ENCODE measurements around the gene PROCR. TPM values are rescaled to one million over a fixed set of nuclear protein-coding genes. Genes with fewer than 3 reads are reported as not detected.

PROCR gene
- total and polyA plus RNA-seq, 9 of the 15 experiments (the other 6 are each of a cell fraction or from before 2014, with no cell fraction given) = 1.6 to 7.1 (median 4.0) TPM

DNA sequence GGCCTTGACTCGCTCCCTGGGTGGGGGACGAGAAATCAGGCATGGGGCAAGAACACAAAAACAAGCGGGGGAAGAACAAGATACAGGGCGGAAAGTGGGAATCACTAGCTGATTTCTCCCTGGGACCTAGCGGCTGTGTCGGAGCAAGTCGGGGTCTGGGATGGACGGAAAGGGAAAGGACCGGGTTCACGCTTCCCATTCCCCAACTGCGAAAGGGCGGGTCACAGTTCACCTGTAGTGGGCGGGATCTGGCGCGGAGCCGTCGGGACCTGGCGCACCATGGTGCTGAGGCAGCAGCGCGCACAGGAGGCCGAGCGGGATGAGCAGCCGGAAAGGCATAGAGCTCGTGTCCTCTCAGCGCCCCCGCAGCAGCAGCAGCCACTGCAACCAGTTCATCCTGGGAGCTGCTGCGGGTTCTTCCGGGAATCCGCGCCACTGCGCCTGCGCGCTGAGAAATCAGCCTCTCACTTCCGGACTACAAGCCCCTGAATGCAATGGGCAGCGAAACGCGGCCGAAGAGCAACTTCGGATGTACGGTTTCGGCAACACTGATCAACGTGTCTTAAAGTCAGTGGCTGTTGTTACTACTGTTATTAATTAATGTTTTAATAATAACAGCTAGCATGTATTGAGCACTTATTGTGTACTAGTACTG, 24.8 kb upstream of the PROCR start, which contains the start of gene EDEM2:
Gene EDEM2 (minus strand): TSS at position 417 of the 655 bp plus-strand sequence. CDS start 78 bp downstream, at position 339.
- peak; percentile 92 to 98 (median 94) for DNase-seq (ENCODE audit: extremely low read depth in 1 of 4, low spot score in 3 of 4)
- Histone ChIP-seq H2AFZ (ENCODE audit: low read depth, low read length) (peak within 1 kb of the TSS; percentile 97), H3K9ac (ENCODE audit: insufficient read depth in 1 of 2, low read depth in 2 of 2, low read length in 2 of 2) (peak within 1 kb of the TSS; percentile 70 to 94), H3K9me3 (replicated peaks; ENCODE audit: control insufficient read depth, insufficient read depth, low read depth, low read length) (no peaks in the 10 kb centered on the region), H3K9me1 (ENCODE audit: control insufficient read depth, insufficient read depth, low read length) (no peaks in the 10 kb centered on the region), H3K4me2 (ENCODE audit: insufficient read depth, low read length) (peak within 1 kb of the TSS; percentile 98), H3K79me2 (ENCODE audit: control insufficient read depth, insufficient read depth, low read length) (peaks cover 9% of the 10 kb centered on the region), H3K4me3 (peak within 1 kb of the TSS; percentile 60), H3K36me3 (ENCODE audit: control insufficient read depth, insufficient read depth, low read length) (peaks cover 12% of the 10 kb centered on the region; the same call in 2 of the 3 replicates), H3K27me3 (ENCODE audit: control insufficient read depth in 2 of 2, insufficient read depth in 2 of 2, low read length in 2 of 2) (no peaks in the 10 kb centered on the region), H3K4me1 (replicated peaks in 1 of 2; ENCODE audit: control insufficient read depth in 2 of 2, insufficient read depth in 2 of 2, low read length in 2 of 2) (peaks cover 14 to 15% of the 10 kb centered on the region in 2 experiments; a peak in 4 of 5 replicates), H3K27ac (ENCODE audit: extremely low read depth, low read depth, low read length) (peak within 1 kb of the TSS; percentile 74), H4K20me1 (replicated peaks; ENCODE audit: control insufficient read depth, insufficient read depth, low read length) (no peaks in the 10 kb centered on the region)
- in situ Hi-C loops (cut with MboI) (loop anchor here (5.0 to 25.0 kb wide), 2 partner anchors 45 to 290 kb away; partner anchors contain the start of gene GDF5), intact Hi-C loops (cut with micrococcal nuclease) (loop anchor here (1.0 to 5.0 kb wide), 4 partner anchors 45 to 315 kb away; partner anchors contain the start of genes GGT7 and TRPC4AP)
- BruUV-seq (replicated peaks) = TSS peak; percentile 51
- CTCF ChIA-PET (ENCODE audit: low intra/inter-chr PET ratio) = interaction anchor here (0.8 to 3.9 kb wide), 4 partner anchors 62 to 157 kb away, joined by 3 to 60 read pairs (median 16); no protein-coding TSS in a partner anchor
- under 1% methylated on average over 33 of the region's 42 CpGs for WGBS (ENCODE audit: insufficient coverage, low coverage, missing lambda C conversion rate)
- peak; percentile 97 for FAIRE-seq
- ATAC-seq = peak; percentile 95
- POLR2A ChIA-PET = interaction anchor here (0.6 to 2.7 kb wide), 11 partner anchors 10 to 1296 kb away, joined by 3 to 12 read pairs (median 3); no protein-coding TSS in a partner anchor
- TF ChIP-seq PHF8 (IDR thresholded peaks at IDR 0.05; ENCODE audit: borderline replicate concordance, low read length) = peak; percentile 74; the same call in 1 of the 2 replicates
- TF ChIP-seq MECOM (CRISPR knock-in tag; IDR thresholded peaks at IDR 0.05) = 0 out of 2 replicates have a peak, but pooled peaks have one; percentile 32
- no peak for TF ChIP-seq ZNF12 (CRISPR knock-in tag; IDR thresholded peaks at IDR 0.05)
- peak; percentile 54; the same call in 1 of the 2 replicates for TF ChIP-seq ESRRA (IDR thresholded peaks at IDR 0.05; ENCODE audit: borderline replicate concordance, low read depth)
- peak; percentile 35; the same call in 1 of the 2 replicates for TF ChIP-seq ZNF263 (CRISPR knock-in tag; IDR thresholded peaks at IDR 0.05; ENCODE audit: borderline replicate concordance)
- 0 out of 2 replicates have a peak, but pooled peaks have one; percentile 16 for TF ChIP-seq SMARCA4 (IDR thresholded peaks at IDR 0.05)
- peak in 1 of 2 experiments; percentile 16; a peak in 1 of 4 replicates for TF ChIP-seq SRF (CRISPR knock-in tag; IDR thresholded peaks at IDR 0.05)
- TF ChIP-seq FOXA3 (CRISPR knock-in tag; conservative IDR thresholded peaks at IDR 0.05 in 1 of 2, IDR thresholded peaks at IDR 0.05 in 1 of 2) = 0 out of 4 replicates have a peak, but pooled peaks of 1 of the 2 experiments have one; percentile 42
- TF ChIP-seq SP1 (CRISPR knock-in tag; IDR thresholded peaks at IDR 0.05) = 0 out of 2 replicates have a peak, but pooled peaks have one; percentile 53
- peak; percentile 92 for TF ChIP-seq ETV1 (tag; conservative IDR thresholded peaks at IDR 0.05; ENCODE audit: low read depth)
- TF ChIP-seq SOX6 (IDR thresholded peaks at IDR 0.05) = peak; percentile 8; the same call in 1 of the 2 replicates
- peak; percentile 11; the same call in 1 of the 2 replicates for TF ChIP-seq PML (IDR thresholded peaks at IDR 0.05; ENCODE audit: low read length)
- peak; percentile 92 for TF ChIP-seq ZNF143 (CRISPR knock-in tag; IDR thresholded peaks at IDR 0.05)
- TF ChIP-seq TAF7 (tag; IDR thresholded peaks at IDR 0.05) = no peak; the same call in 1 of the 2 replicates
- no peak for TF ChIP-seq RBM34 (IDR thresholded peaks at IDR 0.05; ENCODE audit: borderline replicate concordance, insufficient read depth, low read length)
- no peak for TF ChIP-seq PHB2 (IDR thresholded peaks at IDR 0.05; ENCODE audit: low read depth)
- TF ChIP-seq ZBED1 (IDR thresholded peaks at IDR 0.05) = 0 out of 2 replicates have a peak, but pooled peaks have one; percentile 46
- 0 out of 2 replicates have a peak, but pooled peaks have one; percentile 16 for TF ChIP-seq TOE1 (IDR thresholded peaks at IDR 0.05; ENCODE audit: borderline replicate concordance)
- TF ChIP-seq TOE1 (CRISPR knock-in tag; IDR thresholded peaks at IDR 0.05; ENCODE audit: borderline replicate concordance, low read depth) = no peak
- peak; percentile 99 for TF ChIP-seq ELF2 (CRISPR knock-in tag; IDR thresholded peaks at IDR 0.05)
- TF ChIP-seq NR2C1 (IDR thresholded peaks at IDR 0.05) = peak; percentile 65
- peak; percentile 85 for TF ChIP-seq NR2C1 (tag; IDR thresholded peaks at IDR 0.05)
